ENCODE measurements around the gene PARG.
"Not testable (repeated sequence)": the region's sequence is repeated elsewhere in the genome, so short reads cannot be mapped to it uniquely, and the experiment has no call there.

Gene PARG

GRCh38 chr10:49941447-49942338 lies at the start of gene PARG, which contains the start of gene TIMM23B:
Gene PARG (minus strand): TSS chr10:49942027. CDS start chr10:49941725, 302 bp downstream.
Gene TIMM23B (plus strand): TSS chr10:49942053. CDS start chr10:49942195, 142 bp downstream.
- ATAC-seq (ENCODE audit: low read depth) (peak; percentile 81), DNase-seq (ENCODE audit: low spot score) (peak; percentile 72)
- H3K27me3 ChIP-seq (ENCODE audit: insufficient read depth, poor library complexity, severe bottlenecking); H3K4me1 ChIP-seq (ENCODE audit: insufficient read depth, poor library complexity, severe bottlenecking); H3K36me3 ChIP-seq (ENCODE audit: low read depth); H3K9me3 ChIP-seq (ENCODE audit: severe bottlenecking): not testable (repeated sequence)
- H3K27ac ChIP-seq (ENCODE audit: poor library complexity, severe bottlenecking), result peak within 1 kb of the TSS; percentile 42
- peak within 1 kb of the TSS; percentile 42 for H3K4me3 ChIP-seq (ENCODE audit: severe bottlenecking)

- not testable (repeated sequence) for H3K27ac ChIP-seq (ENCODE audit: poor library complexity, severe bottlenecking); H3K4me3 ChIP-seq (ENCODE audit: severe bottlenecking); ATAC-seq (ENCODE audit: low read depth); DNase-seq (ENCODE audit: low spot score); H3K36me3 ChIP-seq (ENCODE audit: low read depth); H3K9me3 ChIP-seq (ENCODE audit: severe bottlenecking); H3K4me1 ChIP-seq (ENCODE audit: insufficient read depth, poor library complexity, severe bottlenecking); H3K27me3 ChIP-seq (ENCODE audit: insufficient read depth, poor library complexity, severe bottlenecking)
Observed at GRCh38 chr10:49988376-49988775, 46.5 kb upstream of the PARG start, which contains the start of gene AGAP6. Gene AGAP6 (plus strand): TSS chr10:49988406. CDS start chr10:49988716, 310 bp downstream.

GRCh38 chr10:49987207-49987606 lies 45.4 kb upstream of the PARG start:
- not testable (repeated sequence) for H3K9me3 ChIP-seq (ENCODE audit: severe bottlenecking); DNase-seq (ENCODE audit: low spot score); H3K27ac ChIP-seq (ENCODE audit: poor library complexity, severe bottlenecking); H3K4me3 ChIP-seq (ENCODE audit: severe bottlenecking); H3K4me1 ChIP-seq (ENCODE audit: insufficient read depth, poor library complexity, severe bottlenecking); H3K36me3 ChIP-seq (ENCODE audit: low read depth); H3K27me3 ChIP-seq (ENCODE audit: insufficient read depth, poor library complexity, severe bottlenecking); ATAC-seq (ENCODE audit: low read depth)

- H3K9me3 ChIP-seq (ENCODE audit: severe bottlenecking); H3K27me3 ChIP-seq (ENCODE audit: insufficient read depth, poor library complexity, severe bottlenecking); H3K27ac ChIP-seq (ENCODE audit: poor library complexity, severe bottlenecking); H3K4me3 ChIP-seq (ENCODE audit: severe bottlenecking); DNase-seq (ENCODE audit: low spot score); ATAC-seq (ENCODE audit: low read depth); H3K36me3 ChIP-seq (ENCODE audit: low read depth); H3K4me1 ChIP-seq (ENCODE audit: insufficient read depth, poor library complexity, severe bottlenecking): not testable (repeated sequence)
Observed at GRCh38 chr10:49977756-49978155, 35.9 kb upstream of the PARG start.

GRCh38 chr10:49972094-49972493 lies 30.3 kb upstream of the PARG start:
- not testable (repeated sequence) for H3K4me3 ChIP-seq (ENCODE audit: severe bottlenecking); DNase-seq (ENCODE audit: low spot score); H3K27ac ChIP-seq (ENCODE audit: poor library complexity, severe bottlenecking); H3K27me3 ChIP-seq (ENCODE audit: insufficient read depth, poor library complexity, severe bottlenecking); H3K36me3 ChIP-seq (ENCODE audit: low read depth); ATAC-seq (ENCODE audit: low read depth); H3K4me1 ChIP-seq (ENCODE audit: insufficient read depth, poor library complexity, severe bottlenecking); H3K9me3 ChIP-seq (ENCODE audit: severe bottlenecking)

GRCh38 chr10:49971466-49971865 lies 29.6 kb upstream of the PARG start:
- not testable (repeated sequence) for ATAC-seq (ENCODE audit: low read depth); H3K4me3 ChIP-seq (ENCODE audit: severe bottlenecking); H3K36me3 ChIP-seq (ENCODE audit: low read depth); DNase-seq (ENCODE audit: low spot score); H3K4me1 ChIP-seq (ENCODE audit: insufficient read depth, poor library complexity, severe bottlenecking); H3K27ac ChIP-seq (ENCODE audit: poor library complexity, severe bottlenecking); H3K27me3 ChIP-seq (ENCODE audit: insufficient read depth, poor library complexity, severe bottlenecking); H3K9me3 ChIP-seq (ENCODE audit: severe bottlenecking)

- H3K9me3 ChIP-seq (ENCODE audit: severe bottlenecking); ATAC-seq (ENCODE audit: low read depth); H3K4me1 ChIP-seq (ENCODE audit: insufficient read depth, poor library complexity, severe bottlenecking); H3K27me3 ChIP-seq (ENCODE audit: insufficient read depth, poor library complexity, severe bottlenecking); H3K36me3 ChIP-seq (ENCODE audit: low read depth); H3K27ac ChIP-seq (ENCODE audit: poor library complexity, severe bottlenecking); DNase-seq (ENCODE audit: low spot score); H3K4me3 ChIP-seq (ENCODE audit: severe bottlenecking): not testable (repeated sequence)
Observed at GRCh38 chr10:49970331-49970857, 28.6 kb upstream of the PARG start.

- H3K4me1 ChIP-seq (ENCODE audit: insufficient read depth, poor library complexity, severe bottlenecking); DNase-seq (ENCODE audit: low spot score); H3K4me3 ChIP-seq (ENCODE audit: severe bottlenecking); H3K9me3 ChIP-seq (ENCODE audit: severe bottlenecking); H3K27me3 ChIP-seq (ENCODE audit: insufficient read depth, poor library complexity, severe bottlenecking); H3K27ac ChIP-seq (ENCODE audit: poor library complexity, severe bottlenecking); ATAC-seq (ENCODE audit: low read depth): not testable (repeated sequence)
- peaks cover 17% of the 10 kb centered on the region for H3K36me3 ChIP-seq (ENCODE audit: low read depth)
Observed at GRCh38 chr10:49953122-49953521, 11.3 kb upstream of the PARG start.

GRCh38 chr10:49952006-49952405 lies 10.2 kb upstream of the PARG start:
- not testable (repeated sequence) for DNase-seq (ENCODE audit: low spot score); ATAC-seq (ENCODE audit: low read depth); H3K27me3 ChIP-seq (ENCODE audit: insufficient read depth, poor library complexity, severe bottlenecking); H3K4me3 ChIP-seq (ENCODE audit: severe bottlenecking); H3K9me3 ChIP-seq (ENCODE audit: severe bottlenecking); H3K4me1 ChIP-seq (ENCODE audit: insufficient read depth, poor library complexity, severe bottlenecking); H3K27ac ChIP-seq (ENCODE audit: poor library complexity, severe bottlenecking)
- peaks cover 26% of the 10 kb centered on the region for H3K36me3 ChIP-seq (ENCODE audit: low read depth)

GRCh38 chr10:49948737-49949136 lies 6.9 kb upstream of the PARG start:
- not testable (repeated sequence) for H3K9me3 ChIP-seq (ENCODE audit: severe bottlenecking); H3K4me3 ChIP-seq (ENCODE audit: severe bottlenecking); ATAC-seq (ENCODE audit: low read depth); H3K27ac ChIP-seq (ENCODE audit: poor library complexity, severe bottlenecking); H3K4me1 ChIP-seq (ENCODE audit: insufficient read depth, poor library complexity, severe bottlenecking); DNase-seq (ENCODE audit: low spot score); H3K27me3 ChIP-seq (ENCODE audit: insufficient read depth, poor library complexity, severe bottlenecking)
- H3K36me3 ChIP-seq (ENCODE audit: low read depth), result peaks cover 20% of the 10 kb centered on the region

GRCh38 chr10:49948142-49948541 lies 6.3 kb upstream of the PARG start:
- not testable (repeated sequence) for H3K27me3 ChIP-seq (ENCODE audit: insufficient read depth, poor library complexity, severe bottlenecking); H3K4me3 ChIP-seq (ENCODE audit: severe bottlenecking); ATAC-seq (ENCODE audit: low read depth); H3K27ac ChIP-seq (ENCODE audit: poor library complexity, severe bottlenecking); H3K9me3 ChIP-seq (ENCODE audit: severe bottlenecking); H3K4me1 ChIP-seq (ENCODE audit: insufficient read depth, poor library complexity, severe bottlenecking); DNase-seq (ENCODE audit: low spot score)
- peaks cover 19% of the 10 kb centered on the region for H3K36me3 ChIP-seq (ENCODE audit: low read depth)
